EH (cell line): ENCODE measurements around the gene TACC3.

Source experiments
- DNase-seq: peaks from one replicate; pipeline ENCODE4 v3.0.0-alpha.2; 2015; ENCODE audit warnings: low read depth

The TACC3 gene

GRCh38 chr4:1793940-1794808 lies 72.9 kb downstream of the TACC3 start:
- DNase-seq, result peak; percentile 22
